Neural cell (in vitro differentiated cells): ENCODE results near the gene NUS1.

Source experiments
- CTCF ChIP-seq: fragments of 450-650 bp; IDR thresholded peaks from 2 replicates; pipeline ENCODE4 v1.5.1; 2014; ENCODE audit warnings: antibody characterized with exemption, mild to moderate bottlenecking, moderate library complexity; ENCODE audit not compliant: poor library complexity, severe bottlenecking
- EP300 ChIP-seq: fragments of 450-650 bp; conservative IDR thresholded peaks from 2 replicates; pipeline ENCODE4 v1.6.1; 2014; ENCODE audit warnings: antibody characterized with exemption, mild to moderate bottlenecking, moderate library complexity; ENCODE audit not compliant: poor library complexity, severe bottlenecking
- EZH2 ChIP-seq: fragments of 200-600, 300-800 bp; shearing (Covaris generic), sonication (generic); IDR thresholded peaks from 2 replicates; pipeline ENCODE4 v1.6.1; 2014; ENCODE audit warnings: antibody characterized with exemption, low read length, borderline replicate concordance, mild to moderate bottlenecking; ENCODE audit not compliant: insufficient read depth, poor library complexity, severe bottlenecking
- POLR2AphosphoS5 ChIP-seq: IDR thresholded peaks from 2 replicates; pipeline ENCODE4 v1.6.1; 2012
- RAD21 ChIP-seq: fragments of 450-650 bp; conservative IDR thresholded peaks from 2 replicates; pipeline ENCODE4 v1.6.1; 2014; ENCODE audit warnings: antibody characterized with exemption, mild to moderate bottlenecking, moderate library complexity

DNA sequence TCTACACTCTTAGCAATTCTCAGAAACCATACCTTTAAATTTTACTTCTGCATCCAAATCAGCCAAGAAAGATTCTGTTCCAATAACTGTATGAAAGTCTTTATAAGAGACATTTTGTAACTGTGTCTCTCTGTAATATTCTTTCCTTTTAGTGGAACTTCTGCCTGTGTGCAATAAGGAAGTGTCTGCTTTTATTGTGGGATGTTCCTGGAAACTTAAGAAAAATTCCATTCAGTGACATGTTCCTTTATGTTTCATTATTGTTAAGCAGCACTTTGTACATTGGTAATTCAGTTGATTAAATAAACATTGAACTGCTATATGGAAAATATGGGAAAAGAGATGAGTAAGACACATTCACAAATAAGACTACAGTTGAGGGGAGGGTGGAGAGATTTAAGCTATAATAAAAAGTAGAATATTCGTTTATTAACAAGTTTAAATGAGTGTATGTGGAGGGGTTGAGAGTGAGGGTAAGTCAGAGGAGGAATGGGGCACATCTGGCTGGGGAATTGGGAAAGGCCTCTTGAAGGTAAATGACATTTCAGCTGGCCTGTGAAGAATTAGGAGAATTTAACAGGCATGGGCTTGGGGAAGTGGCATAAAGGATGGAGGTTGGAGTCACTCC lies 11.9 kb downstream of the NUS1 start:
- TF ChIP-seq CTCF, result no peak
- no peak for TF ChIP-seq EZH2
- no peak for TF ChIP-seq POLR2AphosphoS5
- no peak for TF ChIP-seq EP300
- TF ChIP-seq RAD21, result no peak
